Left cardiac atrium (tissue), 4 donors: ENCODE data around the gene ABHD6. TPM values are rescaled to one million over a fixed set of nuclear protein-coding genes. Genes with fewer than 3 reads are reported as not detected.

Experiments used
- ATAC-seq, 2 donors: fragments of 200-7000 bp; cut with Tn5 transposase; one replicate each; pipeline ENCODE4 v1.9.1; 2020; ENCODE audit warnings: mild to moderate bottlenecking in 2 of 2, moderate library complexity in 2 of 2
- DNase-seq: peaks from one replicate; pipeline ENCODE4 v3.0.0-alpha.2; 2020
- intact Hi-C, 2 donors: fragments of 100-400 bp; cut with DNase I; formaldehyde crosslinking; loops; one replicate each; pipeline versions ENCODE4 v1.14.1 to v1.15.1; 2022 to 2023
- total RNA-seq, 2 donors: library from RNA; stranded (reverse); fragmentation: NEBNext Ultra II Directional; extraction: Animal tissue kit (Norgen Biotek cat#: 25700); gene quantifications; one replicate each; pipeline ENCODE4 v1.2.1, GENCODE V29; 2021
- donor health status: DM: no; HTN: yes; CAD: no.
- donor health status: DM: no; HTN: yes; CAD: no; lungs with severe emphysema.
- donor health status: DM: yes; HTN: yes; CAD: no.
- donor health status: Dilated cardiomyopathy.

Gene ABHD6
- total RNA-seq, 2 donors from 2014 or later: 7.0 to 11.7 TPM

DNA sequence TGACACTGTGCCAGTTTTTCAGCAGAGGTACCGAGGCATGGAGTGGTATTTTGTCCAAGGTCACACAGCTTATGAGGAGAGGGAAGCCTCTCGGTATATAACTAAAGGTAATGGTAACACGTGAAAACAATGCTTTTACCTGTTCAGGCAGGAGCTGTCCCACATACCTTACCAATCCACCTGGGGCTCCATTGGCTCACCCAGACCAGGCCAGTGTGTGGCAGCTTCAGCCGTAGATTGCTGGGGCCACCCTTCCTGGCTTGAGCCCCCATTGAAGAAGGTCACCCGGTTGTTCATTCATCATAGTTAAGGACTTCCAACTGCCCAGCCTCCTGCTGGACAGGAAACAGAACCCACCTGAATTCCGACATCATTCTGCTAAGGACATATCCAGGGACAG, 59.3 kb downstream of the ABHD6 start:
- ATAC-seq: no peak
- intact Hi-C loops: no loop called here
- DNase-seq: no peak

DNA sequence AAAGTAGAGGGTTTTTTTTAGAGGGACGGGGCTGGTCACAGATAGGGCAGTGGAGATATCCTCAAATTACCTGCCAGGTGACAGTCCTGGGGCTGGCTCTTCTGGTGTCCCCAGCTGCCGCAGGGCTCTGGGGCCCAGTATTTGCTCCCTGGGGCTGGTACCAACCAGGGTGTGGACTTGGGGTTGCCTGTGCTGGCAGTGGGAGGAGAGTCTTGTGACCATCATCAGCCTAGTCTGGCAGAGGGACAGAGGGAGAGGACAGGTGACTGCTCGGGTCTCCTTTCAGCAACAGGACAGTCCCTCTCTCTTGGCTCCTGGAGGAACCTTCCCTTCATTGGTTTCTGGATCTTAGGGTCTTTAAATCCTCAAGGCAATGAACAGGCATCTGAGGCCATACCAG, 60.6 kb downstream of the ABHD6 start:
- intact Hi-C loops: no loop called here
- DNase-seq (no peak), ATAC-seq (no peak)

GRCh38 chr3:58299075-58299474, 61.5 kb downstream of the ABHD6 start:
- ATAC-seq (no peak), DNase-seq (no peak)
- intact Hi-C loops: no loop called here

GRCh38 chr3:58299839-58300516, 62.4 kb downstream of the ABHD6 start:
- ATAC-seq: peak in 1 of 2 donors; percentile 31
- intact Hi-C loops: loop anchor here (1.0 to 5.0 kb wide), 3 partner anchors 63 to 113 kb away; partner anchors contain the start of gene ABHD6 (in 1 of the 2)

GRCh38 chr3:58305882-58306711, 68.5 kb downstream of the ABHD6 start, which contains the start of the genes HTD2 and RPP14:
Gene HTD2, plus strand, starts transcription at chr3:58306520. Its CDS starts 11,094 bp downstream, at chr3:58317614.
Gene RPP14, plus strand, starts transcription at chr3:58306245. Its CDS starts 4,085 bp downstream, at chr3:58310330.
- peak; percentile 99 for DNase-seq
- intact Hi-C loops: no loop called here
- ATAC-seq: peak; percentile 96

More at GRCh38 chr3:58299839-58300516, 62.4 kb downstream of the ABHD6 start:
- DNase-seq: no peak

DNA sequence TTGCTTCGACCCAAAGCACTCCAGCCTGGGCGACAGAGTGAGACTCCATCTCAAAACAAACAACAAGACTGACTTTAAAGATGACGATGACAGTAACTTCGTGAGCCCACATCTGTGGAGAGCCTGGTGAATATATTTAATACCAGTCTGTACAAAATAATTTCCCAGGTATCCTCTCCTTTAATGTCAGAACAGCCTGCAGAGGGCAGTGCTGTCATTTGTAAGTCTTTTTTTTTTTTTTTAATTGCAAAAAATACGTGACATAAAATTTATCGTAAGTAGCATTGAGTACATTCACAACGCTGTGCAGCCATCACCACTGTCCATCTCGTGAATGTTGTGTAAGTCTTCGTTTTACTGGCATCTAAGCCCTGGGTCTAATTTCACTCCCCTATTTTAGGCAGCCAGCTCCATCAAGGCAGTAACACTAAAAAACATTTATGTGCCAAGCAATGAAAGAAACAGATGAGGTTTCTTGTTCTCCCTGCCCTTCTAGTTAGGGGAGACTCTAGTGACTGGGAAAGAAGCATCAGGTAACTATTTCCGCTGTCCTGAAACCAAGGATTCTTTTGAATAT, 70.1 kb downstream of the ABHD6 start:
- ATAC-seq (no peak), DNase-seq (peak; percentile 45)
- intact Hi-C loops: no loop called here

DNA sequence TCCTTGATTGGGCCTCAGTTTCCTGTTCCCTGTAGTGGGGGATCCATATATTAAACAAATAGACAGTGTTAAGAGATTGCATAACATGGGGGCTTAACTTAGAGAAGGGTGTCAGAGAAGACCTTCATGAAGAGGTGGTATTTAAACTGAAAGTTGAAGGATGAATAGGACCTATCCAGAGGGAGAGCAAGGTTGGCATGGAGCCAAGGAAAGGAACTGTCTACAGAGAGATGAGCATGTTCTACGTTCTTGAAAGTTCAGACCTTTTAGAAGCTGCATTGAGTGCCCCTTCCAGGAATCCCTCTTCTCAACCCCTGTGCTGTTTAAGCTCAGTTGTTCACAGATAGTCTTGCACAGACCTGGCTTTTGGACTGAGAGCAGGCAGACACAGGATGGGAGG, 71.1 kb downstream of the ABHD6 start:
- intact Hi-C loops: no loop called here
- no peak for ATAC-seq
- no peak for DNase-seq

DNA sequence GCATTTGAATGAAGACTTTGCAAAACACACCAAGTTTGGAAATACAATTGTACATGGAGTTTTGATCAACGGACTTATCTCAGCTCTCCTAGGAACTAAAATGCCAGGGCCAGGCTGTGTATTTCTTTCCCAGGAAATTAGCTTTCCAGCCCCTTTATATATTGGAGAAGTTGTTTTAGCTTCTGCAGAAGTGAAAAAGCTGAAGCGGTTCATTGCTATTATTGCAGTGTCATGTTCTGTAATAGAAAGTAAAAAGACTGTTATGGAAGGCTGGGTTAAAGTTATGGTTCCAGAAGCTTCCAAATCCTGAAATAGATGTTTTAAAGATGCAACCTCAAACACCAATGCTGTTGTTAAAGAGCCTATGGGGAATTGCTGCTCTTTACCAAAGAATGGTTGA, 80.2 kb downstream of the ABHD6 start:
- ATAC-seq: no peak
- intact Hi-C loops: loop anchor here (5.0 kb wide), 2 partner anchors 94 to 214 kb away; no protein-coding TSS in a partner anchor
- no peak for DNase-seq

DNA sequence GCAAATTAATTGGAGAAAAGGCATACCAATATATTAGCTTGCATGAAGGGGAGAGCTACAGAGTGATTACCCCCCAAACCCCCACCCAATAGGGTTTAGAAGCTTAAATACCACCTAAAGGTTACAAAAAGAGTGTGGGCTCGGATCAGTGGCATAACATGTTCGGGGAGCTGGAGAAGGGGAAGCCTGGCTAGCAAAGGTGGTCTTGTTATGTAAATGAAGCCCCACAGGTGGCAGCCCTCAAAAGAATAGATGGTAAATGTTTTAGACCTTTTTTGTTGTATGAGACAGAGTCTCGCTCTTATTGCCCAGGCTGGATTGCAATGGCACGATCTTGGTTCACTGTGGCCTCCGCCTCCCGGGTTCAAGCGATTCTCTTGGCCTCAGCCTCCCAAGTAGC, 84.2 kb downstream of the ABHD6 start:
- DNase-seq (no peak), ATAC-seq (no peak)
- intact Hi-C loops: no loop called here

- no peak for ATAC-seq
- DNase-seq: no peak
- intact Hi-C loops: no loop called here
Observed at GRCh38 chr3:58322793-58323192, 85.2 kb downstream of the ABHD6 start.

GRCh38 chr3:58323529-58324390, 86.2 kb downstream of the ABHD6 start:
- DNase-seq (no peak), ATAC-seq (no peak)
- intact Hi-C loops: no loop called here

DNA sequence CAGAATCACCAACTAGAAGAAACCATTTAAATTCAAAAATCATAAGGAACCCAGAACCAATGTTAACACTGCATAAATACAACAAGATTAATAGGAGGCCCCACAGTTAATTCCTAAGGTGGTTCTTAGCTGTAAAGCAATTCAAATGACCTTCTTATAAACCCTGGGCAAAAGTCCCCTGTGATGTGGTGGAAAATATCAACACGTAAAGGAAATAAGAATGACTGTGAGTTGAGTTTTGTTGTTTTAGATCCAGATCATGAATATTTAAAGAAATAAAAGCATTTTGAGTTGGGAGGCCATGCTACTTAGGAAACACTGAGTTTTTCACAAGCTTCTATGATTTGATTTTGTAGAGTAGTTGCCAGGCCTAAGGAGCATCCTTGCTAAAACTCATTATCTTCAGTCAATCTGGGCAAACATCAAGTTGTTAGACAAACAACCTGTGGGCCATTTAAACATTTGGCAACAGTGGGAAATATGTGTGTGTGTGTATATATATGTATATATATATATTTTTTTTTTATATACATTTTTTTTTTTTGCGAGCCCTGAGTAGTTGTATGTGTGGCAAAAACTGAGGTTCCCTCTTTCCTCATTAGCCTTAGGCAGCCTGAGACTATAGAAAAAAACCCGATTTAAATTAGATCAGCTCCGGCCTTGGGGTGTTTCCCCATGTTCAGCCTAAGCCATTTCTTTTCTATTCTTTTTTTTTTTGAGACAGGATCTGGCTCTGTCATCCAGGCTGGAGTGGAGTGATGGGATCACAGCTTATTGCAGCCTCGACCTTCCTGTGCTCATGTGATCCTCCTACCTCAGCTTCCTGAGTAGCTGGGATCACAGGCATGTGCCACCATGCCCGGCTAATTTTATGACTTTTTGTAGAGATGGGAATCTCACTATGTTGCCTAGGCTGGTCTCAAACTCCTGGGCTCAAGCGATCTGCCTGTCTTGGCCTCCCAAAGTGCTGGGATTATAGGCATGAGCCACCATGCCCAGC, 87.1 kb downstream of the ABHD6 start:
- no peak for ATAC-seq
- no peak for DNase-seq
- intact Hi-C loops: no loop called here

- DNase-seq (no peak), ATAC-seq (peak in 1 of 2 donors; percentile 8)
- intact Hi-C loops: no loop called here
Observed at GRCh38 chr3:58325525-58325992, 88.0 kb downstream of the ABHD6 start.

DNA sequence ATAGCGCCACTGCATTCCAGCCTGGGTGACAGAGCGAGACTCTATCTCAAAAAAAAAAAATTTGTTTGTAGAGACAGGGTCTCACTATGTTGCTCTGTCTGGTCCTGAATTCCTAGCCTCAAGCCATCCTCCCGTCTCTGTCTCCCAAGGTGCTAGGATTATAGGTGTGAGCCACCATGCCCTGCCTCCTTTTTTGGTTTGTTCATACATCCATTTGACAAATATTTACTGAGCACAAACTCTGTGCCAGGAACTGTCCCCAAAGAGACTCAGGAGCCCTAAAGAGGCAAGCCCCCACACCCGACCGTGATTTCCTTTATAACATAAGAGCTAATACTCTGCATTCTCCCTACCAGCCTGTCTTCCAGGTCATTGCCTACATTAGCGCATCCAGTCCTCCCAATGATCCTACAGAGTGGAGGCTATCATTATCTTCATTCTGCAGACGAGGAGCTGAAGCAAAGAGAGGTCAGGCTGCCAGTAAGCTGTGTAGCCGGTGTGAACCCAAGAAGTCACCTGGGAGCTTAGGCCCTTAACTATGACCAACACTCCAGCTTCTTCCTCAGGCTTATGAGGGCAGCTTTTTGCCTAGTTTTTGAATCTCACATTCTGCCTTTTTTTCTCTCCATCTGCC, 88.8 kb downstream of the ABHD6 start:
- intact Hi-C loops: no loop called here
- DNase-seq (no peak), ATAC-seq (no peak)

GRCh38 chr3:58329150-58329921, 91.7 kb downstream of the ABHD6 start:
- ATAC-seq (no peak), DNase-seq (no peak)
- intact Hi-C loops: no loop called here

- DNase-seq (no peak), ATAC-seq (no peak)
- intact Hi-C loops: loop anchor here (5.0 kb wide), 3 partner anchors 67 to 162 kb away; partner anchors contain the start of gene KCTD6 (in 1 of the 2)
Observed at GRCh38 chr3:58329922-58330413, 92.4 kb downstream of the ABHD6 start.
